Omental fat pad (tissue), 4 donors: ENCODE data around the gene FBXO47. TPM values are rescaled to one million over a fixed set of nuclear protein-coding genes. Genes with fewer than 3 reads are reported as not detected.

Source experiments
- ATAC-seq: fragments of 150-250 bp; one replicate; pipeline ENCODE4 v1.9.1; 2016; ENCODE audit warnings: mild to moderate bottlenecking, moderate library complexity; ENCODE audit not compliant: low FRiP score
- DNase-seq: peaks from one replicate; pipeline ENCODE4 v3.0.0-alpha.2; 2019; ENCODE audit warnings: low spot score
- total RNA-seq, 4 donors: library from RNA; depleted of rRNA; stranded (reverse); fragments of >200 nt; gene quantifications; one replicate each; pipeline ENCODE4 v1.1.0, GENCODE V29; 2016
- TF ChIP-seq, protein P1 (sequence below), 3 donors: fragments of 450-650 bp; IDR thresholded peaks; one replicate each; pipeline ENCODE4 v1.5.1; 2016 to 2017; ENCODE audit warnings: antibody characterized with exemption in 3 of 3, mild to moderate bottlenecking in 3 of 3, moderate library complexity in 2 of 3

The FBXO47 gene
- total RNA-seq, 4 donors from 2014 or later = not detected

- TF ChIP-seq, protein P1, sequence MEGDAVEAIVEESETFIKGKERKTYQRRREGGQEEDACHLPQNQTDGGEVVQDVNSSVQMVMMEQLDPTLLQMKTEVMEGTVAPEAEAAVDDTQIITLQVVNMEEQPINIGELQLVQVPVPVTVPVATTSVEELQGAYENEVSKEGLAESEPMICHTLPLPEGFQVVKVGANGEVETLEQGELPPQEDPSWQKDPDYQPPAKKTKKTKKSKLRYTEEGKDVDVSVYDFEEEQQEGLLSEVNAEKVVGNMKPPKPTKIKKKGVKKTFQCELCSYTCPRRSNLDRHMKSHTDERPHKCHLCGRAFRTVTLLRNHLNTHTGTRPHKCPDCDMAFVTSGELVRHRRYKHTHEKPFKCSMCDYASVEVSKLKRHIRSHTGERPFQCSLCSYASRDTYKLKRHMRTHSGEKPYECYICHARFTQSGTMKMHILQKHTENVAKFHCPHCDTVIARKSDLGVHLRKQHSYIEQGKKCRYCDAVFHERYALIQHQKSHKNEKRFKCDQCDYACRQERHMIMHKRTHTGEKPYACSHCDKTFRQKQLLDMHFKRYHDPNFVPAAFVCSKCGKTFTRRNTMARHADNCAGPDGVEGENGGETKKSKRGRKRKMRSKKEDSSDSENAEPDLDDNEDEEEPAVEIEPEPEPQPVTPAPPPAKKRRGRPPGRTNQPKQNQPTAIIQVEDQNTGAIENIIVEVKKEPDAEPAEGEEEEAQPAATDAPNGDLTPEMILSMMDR (IDR thresholded peaks at IDR 0.05) = no peak
- DNase-seq (no peak), ATAC-seq (no peak)
Observed at GRCh38 chr17:38920374-38921291, 46.6 kb downstream of the FBXO47 start.

DNA sequence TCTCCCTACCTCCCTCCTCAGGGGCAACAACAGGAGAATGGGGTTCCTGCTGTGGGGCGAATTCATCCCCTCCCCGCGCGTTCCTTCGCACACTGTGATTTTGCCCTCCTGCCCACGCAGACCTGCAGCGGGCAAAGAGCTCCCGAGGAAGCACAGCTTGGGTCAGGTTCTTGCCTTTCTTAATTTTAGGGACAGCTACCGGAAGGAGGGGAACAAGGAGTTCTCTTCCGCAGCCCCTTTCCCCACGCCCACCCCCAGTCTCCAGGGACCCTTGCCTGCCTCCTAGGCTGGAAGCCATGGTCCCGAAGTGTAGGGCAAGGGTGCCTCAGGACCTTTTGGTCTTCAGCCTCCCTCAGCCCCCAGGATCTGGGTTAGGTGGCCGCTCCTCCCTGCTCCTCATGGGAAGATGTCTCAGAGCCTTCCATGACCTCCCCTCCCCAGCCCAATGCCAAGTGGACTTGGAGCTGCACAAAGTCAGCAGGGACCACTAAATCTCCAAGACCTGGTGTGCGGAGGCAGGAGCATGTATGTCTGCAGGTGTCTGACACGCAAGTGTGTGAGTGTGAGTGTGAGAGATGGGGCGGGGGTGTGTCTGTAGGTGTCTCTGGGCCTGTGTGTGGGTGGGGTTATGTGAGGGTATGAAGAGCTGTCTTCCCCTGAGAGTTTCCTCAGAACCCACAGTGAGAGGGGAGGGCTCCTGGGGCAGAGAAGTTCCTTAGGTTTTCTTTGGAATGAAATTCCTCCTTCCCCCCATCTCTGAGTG is 47.7 kb downstream of the FBXO47 start:
- no peak for ATAC-seq
- TF ChIP-seq, protein P1 (IDR thresholded peaks at IDR 0.05) = no peak
- DNase-seq = no peak

GRCh38 chr17:38918916-38919315 is 48.3 kb downstream of the FBXO47 start:
- DNase-seq = no peak

DNA sequence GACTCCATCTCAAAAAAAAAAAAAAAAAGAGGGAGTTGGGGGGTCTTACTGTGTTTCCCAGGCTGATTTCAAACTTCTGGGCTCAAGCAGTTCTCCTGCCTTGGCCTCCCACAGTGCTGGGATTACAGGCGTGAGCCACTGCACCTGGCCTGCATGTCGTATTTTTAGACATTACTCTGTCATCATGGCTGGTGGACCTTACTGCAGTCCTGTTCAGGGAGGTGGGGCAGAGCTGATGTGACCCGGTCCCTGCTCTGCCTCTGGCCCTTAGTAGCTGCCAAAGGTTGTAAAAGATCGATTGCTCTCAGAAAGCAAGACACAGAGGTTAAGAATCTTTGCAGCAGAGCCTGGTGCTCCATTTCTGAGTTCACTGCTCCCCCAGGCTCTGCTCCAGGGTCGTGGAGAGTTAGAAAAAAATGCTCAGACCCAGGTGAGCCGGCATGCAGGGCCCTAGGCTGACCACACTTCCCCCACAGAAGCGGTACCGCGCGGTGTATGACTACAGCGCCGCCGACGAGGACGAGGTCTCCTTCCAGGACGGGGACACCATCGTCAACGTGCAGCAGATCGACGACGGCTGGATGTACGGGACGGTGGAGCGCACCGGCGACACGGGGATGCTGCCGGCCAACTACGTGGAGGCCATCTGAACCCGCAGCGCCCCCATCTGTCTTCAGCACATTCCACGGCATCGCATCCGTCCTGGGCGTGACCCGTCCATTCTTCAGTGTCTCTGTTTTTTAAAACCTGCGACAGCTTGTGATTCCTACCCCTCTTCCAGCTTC is 48.9 kb downstream of the FBXO47 start:
- ATAC-seq (no peak), DNase-seq (no peak)
- TF ChIP-seq, protein P1 (IDR thresholded peaks at IDR 0.05) = no peak

More at GRCh38 chr17:38918916-38919315, 48.3 kb downstream of the FBXO47 start:
- TF ChIP-seq, protein P1 (IDR thresholded peaks at IDR 0.05) = no peak
- ATAC-seq = no peak

- ATAC-seq = no peak
- no peak for DNase-seq
- TF ChIP-seq, protein P1 (IDR thresholded peaks at IDR 0.05) = no peak
Observed at GRCh38 chr17:38917259-38917658, 49.9 kb downstream of the FBXO47 start.

DNA sequence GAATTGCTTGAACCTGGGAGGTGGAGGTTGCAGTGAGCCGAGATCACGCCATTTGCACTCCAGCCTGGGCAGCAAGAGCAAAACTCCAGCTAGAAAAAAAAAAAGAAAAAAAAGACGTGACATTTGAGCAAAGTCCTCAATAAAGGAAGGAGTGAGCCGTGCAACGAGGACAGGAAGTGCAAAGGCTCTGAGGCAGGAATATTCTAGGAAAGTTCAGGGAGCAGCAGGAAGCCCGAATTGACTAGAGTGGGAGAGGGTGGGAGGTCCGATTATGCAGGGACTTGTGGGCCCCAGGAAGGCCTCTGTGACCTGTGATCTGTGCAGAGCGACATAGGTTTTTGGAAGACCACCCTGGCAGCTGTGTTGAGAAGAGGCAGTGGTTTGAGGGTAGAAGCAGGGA is 50.4 kb downstream of the FBXO47 start:
- TF ChIP-seq, protein P1 (IDR thresholded peaks at IDR 0.05) = no peak
- ATAC-seq (no peak), DNase-seq (no peak)
